Gastroesophageal sphincter (tissue), 4 donors: Measurements from ENCODE around the gene LPAR5. TPM values are rescaled to one million over a fixed set of nuclear protein-coding genes. Genes with fewer than 3 reads are reported as not detected.

Source experiments
- ATAC-seq: fragments of 150-250 bp; one replicate; pipeline ENCODE4 v1.9.1; 2016; ENCODE audit warnings: mild to moderate bottlenecking, moderate library complexity
- H3K27ac ChIP-seq, 4 donors: fragments of 200-600 bp; sonication (generic) in 3 of 4; 1 replicate in 3 of 4; 2 replicates in 1 of 4; pipeline ENCODE4 v1.5.1; 2016 to 2019
- H3K27me3 ChIP-seq: fragments of 200-600 bp; sonication (generic); one replicate; pipeline ENCODE4 v1.5.1; 2019
- H3K36me3 ChIP-seq, 2 donors: fragments of 200-600 bp; sonication (generic); one replicate each; pipeline ENCODE4 v1.5.1; 2019; ENCODE audit warnings: control low read depth in 1 of 2
- H3K4me1 ChIP-seq, 3 donors: fragments of 200-600 bp; sonication (generic); 1 replicate in 2 of 3; 2 replicates in 1 of 3; pipeline ENCODE4 v1.5.1; 2016 to 2019; ENCODE audit warnings: control low read depth in 2 of 3
- H3K4me3 ChIP-seq, 2 donors: fragments of 200-600 bp; sonication (generic); one replicate each; pipeline ENCODE4 v1.5.1; 2019; ENCODE audit warnings: mild to moderate bottlenecking in 1 of 2, moderate library complexity in 1 of 2
- H3K9me3 ChIP-seq, 3 donors: fragments of 200-600 bp; sonication (generic); one replicate each; pipeline ENCODE4 v1.5.1; 2017 to 2019; ENCODE audit warnings: control low read depth in 2 of 3
- EP300 ChIP-seq: sonication (generic); formaldehyde crosslinking; IDR thresholded peaks from one replicate; pipeline ENCODE4 v1.6.1; 2017; ENCODE audit warnings: antibody characterized with exemption, mild to moderate bottlenecking
- POLR2A ChIP-seq, 2 donors: fragments of 450-650 bp; IDR thresholded peaks; one replicate each; pipeline ENCODE4 v1.6.1; 2017; ENCODE audit warnings: antibody characterized with exemption in 2 of 2, mild to moderate bottlenecking in 2 of 2, moderate library complexity in 1 of 2
- POLR2AphosphoS5 ChIP-seq: sonication (generic); formaldehyde crosslinking; IDR thresholded peaks from one replicate; pipeline ENCODE4 v1.6.1; 2017; ENCODE audit warnings: antibody characterized with exemption
- WGBS, 2 donors: methylation state at CpG; one replicate each; pipeline ENCODE4 v1.1.5; 2018; ENCODE audit warnings: low coverage in 1 of 2; 5-methylcytosine and 5-hydroxymethylcytosine counted together
- total RNA-seq, 4 donors: library from RNA; depleted of rRNA; stranded (reverse); fragments of >200 nt; gene quantifications; one replicate each; pipeline ENCODE4 v1.1.0, GENCODE V29; 2016
- TF ChIP-seq, protein P1 (sequence below), 4 experiments: fragments of 200-600 bp in 2 of 4; fragments of 450-650 bp in 2 of 4; sonication (generic) in 1 of 4; IDR thresholded peaks; one replicate each; pipeline ENCODE4 v1.5.1; 2017 to 2019; ENCODE audit warnings: antibody characterized with exemption in 4 of 4, mild to moderate bottlenecking in 2 of 4, moderate library complexity in 2 of 4

LPAR5 gene
- total RNA-seq, 4 donors from 2014 or later = 0.47 to 2.0 (median 1.2) TPM

DNA sequence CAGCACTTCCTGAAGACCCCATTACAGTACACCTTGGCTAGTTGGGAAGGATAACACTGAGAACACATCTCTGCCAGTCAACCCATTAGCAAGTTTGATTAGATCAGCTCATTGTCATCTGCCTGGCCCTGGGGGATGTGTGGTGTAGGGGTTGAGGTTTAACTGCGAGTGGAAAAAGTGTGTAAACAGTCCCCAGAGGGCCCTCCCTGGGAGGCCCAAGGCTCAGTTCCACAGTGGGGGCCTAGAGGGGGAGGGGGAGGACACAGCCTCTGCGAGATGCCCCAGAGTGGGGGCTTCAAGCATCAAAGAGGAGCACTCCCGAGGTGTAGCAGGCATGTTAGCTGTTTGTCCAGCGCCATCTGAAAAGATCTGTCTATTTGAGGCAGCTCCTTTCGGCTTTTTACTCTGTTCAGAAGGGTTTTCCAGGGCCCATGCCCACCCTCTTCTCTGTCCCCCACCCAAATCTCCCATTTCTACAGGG, 344 bp downstream of the LPAR5 start:
- TF ChIP-seq, protein P1, sequence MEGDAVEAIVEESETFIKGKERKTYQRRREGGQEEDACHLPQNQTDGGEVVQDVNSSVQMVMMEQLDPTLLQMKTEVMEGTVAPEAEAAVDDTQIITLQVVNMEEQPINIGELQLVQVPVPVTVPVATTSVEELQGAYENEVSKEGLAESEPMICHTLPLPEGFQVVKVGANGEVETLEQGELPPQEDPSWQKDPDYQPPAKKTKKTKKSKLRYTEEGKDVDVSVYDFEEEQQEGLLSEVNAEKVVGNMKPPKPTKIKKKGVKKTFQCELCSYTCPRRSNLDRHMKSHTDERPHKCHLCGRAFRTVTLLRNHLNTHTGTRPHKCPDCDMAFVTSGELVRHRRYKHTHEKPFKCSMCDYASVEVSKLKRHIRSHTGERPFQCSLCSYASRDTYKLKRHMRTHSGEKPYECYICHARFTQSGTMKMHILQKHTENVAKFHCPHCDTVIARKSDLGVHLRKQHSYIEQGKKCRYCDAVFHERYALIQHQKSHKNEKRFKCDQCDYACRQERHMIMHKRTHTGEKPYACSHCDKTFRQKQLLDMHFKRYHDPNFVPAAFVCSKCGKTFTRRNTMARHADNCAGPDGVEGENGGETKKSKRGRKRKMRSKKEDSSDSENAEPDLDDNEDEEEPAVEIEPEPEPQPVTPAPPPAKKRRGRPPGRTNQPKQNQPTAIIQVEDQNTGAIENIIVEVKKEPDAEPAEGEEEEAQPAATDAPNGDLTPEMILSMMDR (IDR thresholded peaks at IDR 0.05) = no peak
- TF ChIP-seq POLR2AphosphoS5 (no peak), POLR2A (IDR thresholded peaks at IDR 0.05) (no peak), EP300 (no peak)
- Histone ChIP-seq H3K27me3 (peaks cover 28% of the 10 kb centered on the region), H3K27ac (peak overlapping the region in 2 of 4 donors; percentile 34 to 43), H3K4me3 (peak overlapping the region in 1 of 2 donors; percentile 27), H3K36me3 (no peaks in the 10 kb centered on the region), H3K9me3 (no peaks in the 10 kb centered on the region), H3K4me1 (peaks cover 0 to 4% (median 0%) of the 10 kb centered on the region in 3 donors)
- no peak for ATAC-seq
- WGBS, 2 donors = 80 to 100% methylated on average over 1 to 4 of the region's 5 CpGs

DNA sequence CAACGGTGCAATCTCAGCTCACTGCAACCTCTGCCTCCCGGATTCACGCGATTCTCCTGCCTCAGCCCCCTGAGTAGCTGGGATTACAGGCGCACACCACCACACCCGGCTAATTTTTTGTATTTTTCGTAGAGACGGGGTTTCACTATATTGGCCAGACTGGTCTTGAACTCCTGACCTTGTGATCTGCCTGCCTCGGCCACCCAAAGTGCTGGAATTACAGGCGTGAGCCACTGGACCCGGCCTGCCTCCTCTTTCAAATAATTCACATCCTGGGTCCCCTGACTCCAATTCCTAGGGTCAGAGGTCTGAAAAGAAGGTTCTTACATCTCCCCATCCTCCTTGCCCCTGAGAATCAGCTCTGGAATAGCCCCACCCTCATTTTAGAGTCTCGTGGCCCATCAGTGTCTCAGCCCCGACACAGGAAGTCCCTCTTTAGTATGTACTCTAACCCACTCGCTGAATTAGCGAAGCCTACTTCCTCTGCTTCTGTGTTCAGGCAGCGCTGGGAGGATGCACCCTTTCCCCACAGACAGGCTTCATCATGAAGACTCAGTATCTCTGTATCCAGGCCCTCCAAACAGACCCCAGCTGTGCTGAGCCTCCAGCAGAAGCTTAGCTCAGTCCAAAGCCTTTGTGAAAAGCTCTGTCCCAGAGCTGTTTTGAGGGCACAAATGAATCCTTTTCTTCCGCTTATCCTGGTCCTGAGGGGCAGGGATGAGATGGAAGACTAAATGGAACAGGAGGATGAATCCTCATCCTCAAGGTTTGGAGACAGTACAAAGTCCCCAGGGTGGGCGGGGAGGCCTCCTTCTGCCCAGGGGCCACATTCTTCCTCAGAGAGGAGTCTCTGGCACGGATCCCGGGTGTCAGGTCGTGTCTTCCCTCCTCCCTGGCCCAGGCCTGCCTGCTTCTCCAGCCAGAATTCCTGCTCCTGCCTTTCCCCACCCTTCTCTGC, 3.5 kb downstream of the LPAR5 start:
- 45 to 62% methylated on average over 7 to 17 of the region's 21 CpGs for WGBS, 2 donors
- ATAC-seq = no peak
- peak overlapping the region in 1 of 4 donors; percentile 4 for H3K27ac ChIP-seq

DNA sequence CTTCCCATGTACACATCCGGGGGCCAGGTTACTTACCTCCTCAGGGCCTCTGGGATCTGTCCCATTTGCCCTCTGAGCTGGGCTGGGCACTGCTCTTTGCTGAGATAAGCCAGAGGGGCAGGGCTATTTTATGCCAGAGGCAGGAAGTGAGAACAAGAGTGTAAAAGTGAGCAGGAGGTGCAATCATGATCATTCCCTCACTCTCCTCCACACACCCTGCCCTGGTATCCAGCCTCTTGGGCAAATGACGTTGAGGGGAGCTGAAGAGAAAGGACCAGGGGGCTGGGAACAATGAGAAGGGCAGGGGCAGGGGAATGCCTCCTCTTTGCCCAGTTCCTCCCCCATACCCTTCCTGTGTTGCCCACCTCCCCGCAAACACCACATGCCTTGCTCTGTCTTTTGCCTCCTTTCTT, 4.2 kb downstream of the LPAR5 start:
- Histone ChIP-seq H3K9me3 (no peaks in the 10 kb centered on the region), H3K27me3 (peaks cover 28% of the 10 kb centered on the region), H3K4me1 (peaks cover 0 to 4% (median 0%) of the 10 kb centered on the region in 3 donors), H3K36me3 (no peaks in the 10 kb centered on the region), H3K27ac (peak overlapping the region in 1 of 4 donors; percentile 4), H3K4me3 (no peak overlapping the region)
- ATAC-seq = no peak
- TF ChIP-seq POLR2A (IDR thresholded peaks at IDR 0.05) (no peak), EP300 (no peak), POLR2AphosphoS5 (no peak)
- TF ChIP-seq, protein P1 (IDR thresholded peaks at IDR 0.05) = no peak
- WGBS, 2 donors = 54 to 80% methylated on average over 2 of the region's 3 CpGs

More for the DNA sequence above, 3.5 kb downstream of the LPAR5 start:
- Histone ChIP-seq H3K4me1 (peaks cover 0 to 4% (median 0%) of the 10 kb centered on the region in 3 donors), H3K27me3 (peaks cover 28% of the 10 kb centered on the region), H3K36me3 (no peaks in the 10 kb centered on the region), H3K4me3 (no peak overlapping the region), H3K9me3 (no peaks in the 10 kb centered on the region)
- TF ChIP-seq POLR2AphosphoS5 = no peak
- no peak for TF ChIP-seq EP300
- no peak for TF ChIP-seq POLR2A (IDR thresholded peaks at IDR 0.05)

DNA sequence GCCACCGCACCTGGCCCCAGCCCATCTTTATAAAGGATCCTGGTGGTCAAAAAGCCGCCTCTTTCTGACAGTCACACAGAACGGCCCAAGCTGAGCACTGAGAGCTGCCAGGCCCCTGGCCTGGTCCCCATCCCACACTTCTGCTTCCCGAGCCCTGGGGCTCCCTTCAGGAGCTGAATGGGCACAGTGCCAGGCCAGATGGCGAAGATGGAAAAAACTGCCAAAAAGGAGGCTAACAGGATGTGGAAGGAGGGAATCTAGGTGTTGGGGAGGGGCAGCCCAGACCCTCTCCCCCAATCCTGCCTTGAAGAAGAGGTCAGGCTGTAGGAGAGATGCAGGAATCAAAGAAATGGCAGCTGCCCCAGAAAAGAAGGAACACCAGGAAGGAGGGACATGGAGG, 5.0 kb downstream of the LPAR5 start:
- ATAC-seq = no peak
- TF ChIP-seq POLR2AphosphoS5 (no peak), EP300 (no peak), POLR2A (IDR thresholded peaks at IDR 0.05) (no peak)
- TF ChIP-seq, protein P1 (IDR thresholded peaks at IDR 0.05) = no peak
- 0% methylated on average over 2 of the region's 5 CpGs; no CpG with 5 or more reads in 1 of the 2 donors for WGBS, 2 donors
- Histone ChIP-seq H3K27me3 (peaks cover 28% of the 10 kb centered on the region), H3K9me3 (no peaks in the 10 kb centered on the region), H3K27ac (no peak overlapping the region), H3K36me3 (no peaks in the 10 kb centered on the region), H3K4me3 (no peak overlapping the region), H3K4me1 (peaks cover 0 to 4% (median 0%) of the 10 kb centered on the region in 3 donors)

DNA sequence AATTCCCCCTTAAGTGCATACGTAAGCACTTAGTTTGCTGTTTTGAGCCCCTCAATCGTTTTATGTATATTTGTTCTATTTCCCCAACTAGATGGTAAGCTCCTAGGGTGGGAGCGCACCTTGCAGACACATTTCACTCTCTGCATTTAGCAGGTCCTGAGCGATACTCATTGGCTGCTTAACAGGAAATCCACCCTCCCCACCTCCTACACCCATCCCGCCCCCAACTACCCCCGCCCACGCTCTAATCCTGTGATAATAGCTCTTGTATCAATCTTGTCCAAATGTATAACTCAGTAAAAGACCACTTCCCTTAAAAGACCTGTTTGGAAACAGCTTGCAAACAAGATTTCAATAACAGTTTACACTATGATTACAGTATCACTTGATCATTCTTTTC, 8.1 kb downstream of the LPAR5 start:
- Histone ChIP-seq H3K27ac (no peak overlapping the region), H3K9me3 (no peaks in the 10 kb centered on the region), H3K36me3 (no peaks in the 10 kb centered on the region), H3K27me3 (peaks cover 11% of the 10 kb centered on the region), H3K4me3 (no peak overlapping the region), H3K4me1 (peaks cover 0 to 1% (median 0%) of the 10 kb centered on the region in 3 donors)
- 33 to 50% methylated on average over 5 to 7 of the region's 7 CpGs for WGBS, 2 donors
- no peak for ATAC-seq
- TF ChIP-seq, protein P1 (IDR thresholded peaks at IDR 0.05) = no peak
- TF ChIP-seq POLR2A (IDR thresholded peaks at IDR 0.05) = no peak
- TF ChIP-seq POLR2AphosphoS5 = no peak
- TF ChIP-seq EP300 = no peak
